ENCODE results near the gene PAQR9. TPM values are rescaled to one million over a fixed set of nuclear protein-coding genes. Genes with fewer than 3 reads are reported as not detected.
A peak's percentile ranks its signal among the peaks of the same experiment; 100 is the strongest.

Gene PAQR9
- total and polyA plus RNA-seq, 2 donors (not counting 1 experiment from before 2014, with no cell fraction given) = not detected

DNA sequence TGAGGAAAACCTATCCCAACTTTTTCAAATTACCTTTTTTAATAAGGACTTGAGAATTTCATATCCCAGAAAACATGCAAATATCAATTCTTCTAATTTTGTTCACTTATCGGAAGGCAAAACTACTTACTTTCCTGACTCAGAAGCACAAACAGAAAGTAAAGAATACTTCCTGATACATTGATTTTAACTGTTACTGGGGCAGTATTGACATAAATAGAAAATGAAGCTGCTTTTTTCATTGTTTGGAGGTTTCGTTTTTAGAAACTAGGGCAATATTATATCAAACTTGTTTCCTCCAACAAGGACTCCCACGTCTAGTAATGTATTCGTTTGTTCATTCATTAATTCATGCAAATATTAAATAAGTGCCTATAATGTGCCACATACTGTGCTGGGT lies 19.1 kb downstream of the PAQR9 start:
- H3K27ac Mint-ChIP-seq = no peak overlapping the region
- H4K20me1 ChIP-seq (ENCODE audit: control insufficient read depth, insufficient read depth, low read length, poor library complexity, severe bottlenecking) = no peaks in the 10 kb centered on the region
- no peak overlapping the region for H3K27ac ChIP-seq (ENCODE audit: low read length in 2 of 2)
- peak overlapping the region; percentile 17 for H3K9ac ChIP-seq (ENCODE audit: low read length)
- H3K79me2 ChIP-seq (ENCODE audit: control insufficient read depth, insufficient read depth, low read length) = no peaks in the 10 kb centered on the region
- H3K9me3 Mint-ChIP-seq (ENCODE audit: insufficient read depth) = no peaks in the 10 kb centered on the region
- WGBS (ENCODE audit: insufficient coverage) = no CpG with 5 or more reads among the region's 4 CpGs
- intact Hi-C loops (cut with micrococcal nuclease) = no loop called here
- peaks cover 0 to 5% of the 10 kb centered on the region in 2 donors for H3K4me1 ChIP-seq (ENCODE audit: control insufficient read depth in 2 of 2, insufficient read depth in 2 of 2, low read length in 2 of 2)
- H3K9me3 ChIP-seq (ENCODE audit: control extremely low read depth in 1 of 3, control insufficient read depth in 2 of 3, insufficient read depth in 1 of 3, low read length in 2 of 3) = no peaks in the 10 kb centered on the region
- no peak for ATAC-seq (ENCODE audit: low read depth)
- no peak overlapping the region for H2AFZ ChIP-seq (ENCODE audit: insufficient read depth, low read depth, low read length, poor library complexity, severe bottlenecking)
- DNase-seq = no peak
- TF ChIP-seq EZH2 (IDR thresholded peaks at IDR 0.05; ENCODE audit: borderline replicate concordance, insufficient read depth, low read depth, low read length, poor library complexity, severe bottlenecking) = no peak
- TF ChIP-seq CTCF (IDR thresholded peaks at IDR 0.05) = no peak
- ChIA-PET POLR2A (no interaction called here), CTCF (interaction anchor here (0.6 kb wide), 1 partner anchor 457 kb away, joined by 3 read pairs; no protein-coding TSS in a partner anchor)
- H3K27me3 ChIP-seq (replicated peaks in 1 of 4; ENCODE audit: control extremely low read depth in 1 of 4, control insufficient read depth in 3 of 4, insufficient read depth in 4 of 4, low read length in 3 of 4) = peaks cover 0 to 19% (median 10%) of the 10 kb centered on the region in 4 experiments
- peaks cover 7% of the 10 kb centered on the region for H3K4me1 Mint-ChIP-seq
- peaks cover 33% of the 10 kb centered on the region for H3K27me3 Mint-ChIP-seq
- H3K4me3 Mint-ChIP-seq = peak overlapping the region; percentile 23
- peak overlapping the region in 1 of 5 experiments; percentile 8 for H3K4me3 ChIP-seq (ENCODE audit: control extremely low read depth in 1 of 5, extremely low read depth in 1 of 5, insufficient read depth in 1 of 5, low read depth in 2 of 5, low read length in 4 of 5)
- H3K4me2 ChIP-seq (replicated peaks; ENCODE audit: low read depth, low read length, poor library complexity, severe bottlenecking) = peak overlapping the region; percentile 27
- no peaks in the 10 kb centered on the region for H3K36me3 ChIP-seq (replicated peaks in 1 of 2; ENCODE audit: control extremely low read depth in 1 of 2, control insufficient read depth in 1 of 2, extremely low read depth in 1 of 2, insufficient read depth in 2 of 2, low read length in 1 of 2)

DNA sequence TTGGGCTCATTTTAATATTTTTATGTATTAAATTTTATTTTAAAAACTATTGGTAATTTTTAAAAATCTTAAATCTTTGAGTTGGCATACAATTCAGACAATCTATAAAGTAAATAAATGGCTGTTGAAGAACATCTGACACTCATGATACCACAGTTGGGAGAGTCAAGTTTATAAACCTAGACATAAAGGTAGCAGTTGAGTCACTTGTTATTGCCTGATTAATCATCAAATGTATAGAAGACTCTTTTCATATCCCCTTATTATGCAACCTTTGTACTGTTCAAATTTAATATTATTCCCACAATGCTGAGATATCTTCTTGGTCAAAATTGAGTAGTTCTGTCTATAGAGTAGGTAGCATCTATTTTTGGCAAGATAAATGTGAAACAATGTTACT lies 19.6 kb downstream of the PAQR9 start:
- POLR2A ChIA-PET = no interaction called here
- Histone ChIP-seq H3K27ac (ENCODE audit: low read length in 2 of 2) (no peak overlapping the region), H3K9ac (ENCODE audit: low read length) (peak overlapping the region; percentile 17), H3K4me2 (replicated peaks; ENCODE audit: low read depth, low read length, poor library complexity, severe bottlenecking) (peak overlapping the region; percentile 27), H4K20me1 (ENCODE audit: control insufficient read depth, insufficient read depth, low read length, poor library complexity, severe bottlenecking) (no peaks in the 10 kb centered on the region), H3K36me3 (replicated peaks in 1 of 2; ENCODE audit: control extremely low read depth in 1 of 2, control insufficient read depth in 1 of 2, extremely low read depth in 1 of 2, insufficient read depth in 2 of 2, low read length in 1 of 2) (no peaks in the 10 kb centered on the region), H3K9me3 (ENCODE audit: control extremely low read depth in 1 of 3, control insufficient read depth in 2 of 3, insufficient read depth in 1 of 3, low read length in 2 of 3) (no peaks in the 10 kb centered on the region), H3K79me2 (ENCODE audit: control insufficient read depth, insufficient read depth, low read length) (no peaks in the 10 kb centered on the region), H2AFZ (ENCODE audit: insufficient read depth, low read depth, low read length, poor library complexity, severe bottlenecking) (no peak overlapping the region), H3K4me3 (ENCODE audit: control extremely low read depth in 1 of 5, extremely low read depth in 1 of 5, insufficient read depth in 1 of 5, low read depth in 2 of 5, low read length in 4 of 5) (no peak overlapping the region), H3K4me1 (ENCODE audit: control insufficient read depth in 2 of 2, insufficient read depth in 2 of 2, low read length in 2 of 2) (peaks cover 0 to 5% of the 10 kb centered on the region in 2 donors), H3K27me3 (replicated peaks in 1 of 4; ENCODE audit: control extremely low read depth in 1 of 4, control insufficient read depth in 3 of 4, insufficient read depth in 4 of 4, low read length in 3 of 4) (peaks cover 0 to 19% (median 8%) of the 10 kb centered on the region in 4 experiments)
- ATAC-seq (ENCODE audit: low read depth) (no peak), DNase-seq (no peak)
- CTCF ChIA-PET = interaction anchor here (0.6 kb wide), 1 partner anchor 457 kb away, joined by 3 read pairs; no protein-coding TSS in a partner anchor
- Mint-ChIP-seq H3K9me3 (ENCODE audit: insufficient read depth) (no peaks in the 10 kb centered on the region), H3K4me3 (no peak overlapping the region), H3K4me1 (peaks cover 7% of the 10 kb centered on the region), H3K27me3 (peaks cover 30% of the 10 kb centered on the region), H3K27ac (no peak overlapping the region)
- TF ChIP-seq CTCF (IDR thresholded peaks at IDR 0.05) = no peak
- TF ChIP-seq EZH2 (IDR thresholded peaks at IDR 0.05; ENCODE audit: borderline replicate concordance, insufficient read depth, low read depth, low read length, poor library complexity, severe bottlenecking) = no peak
- intact Hi-C loops (cut with micrococcal nuclease) = no loop called here

All from B cell (primary cell).